Hepatocyte (in vitro differentiated cells): Measurements from ENCODE around the gene PHF2.

ENCODE experiments used
- CTCF ChIP-seq: fragments of 200-600 bp; sonication (generic); IDR thresholded peaks from 2 replicates; pipeline ENCODE4 v1.5.1; 2016; ENCODE audit warnings: antibody characterized with exemption, mild to moderate bottlenecking; ENCODE audit not compliant: poor library complexity
- EZH2phosphoT487 ChIP-seq: fragments of 200-600 bp; sonication (generic); IDR thresholded peaks from one replicate; pipeline ENCODE4 v1.6.1; 2018; ENCODE audit warnings: antibody characterized with exemption, mild to moderate bottlenecking, low read depth, moderate library complexity; ENCODE audit not compliant: unreplicated experiment, severe bottlenecking

GRCh38 chr9:93614830-93615468, 38.6 kb downstream of the PHF2 start:
- TF ChIP-seq CTCF (no peak), EZH2phosphoT487 (no peak)
